NCI-H748 treated with DMSO at 0.1 percent for 48 hours (cell line): ENCODE measurements around the gene HTR2A.

Experiments
- DNase-seq: peaks from one replicate; lab custom pipeline; 2025; lab: John Stamatoyannopoulos, UW

Gene HTR2A

GRCh38 chr13:46868091-46868490, 28.8 kb downstream of the HTR2A start:
- no peak for DNase-seq

- no peak for DNase-seq
Observed at GRCh38 chr13:46866150-46866549, 30.7 kb downstream of the HTR2A start.

GRCh38 chr13:46864941-46865340, 31.9 kb downstream of the HTR2A start:
- DNase-seq, result no peak

GRCh38 chr13:46861959-46862358, 34.9 kb downstream of the HTR2A start:
- no peak for DNase-seq

GRCh38 chr13:46860722-46861121, 36.1 kb downstream of the HTR2A start:
- DNase-seq, result no peak

- DNase-seq, result no peak
Observed at GRCh38 chr13:46858776-46859175, 38.1 kb downstream of the HTR2A start.

GRCh38 chr13:46858163-46858562, 38.7 kb downstream of the HTR2A start:
- no peak for DNase-seq

- no peak for DNase-seq
Observed at GRCh38 chr13:46855664-46856063, 41.2 kb downstream of the HTR2A start.

GRCh38 chr13:46855166-46855565, 41.7 kb downstream of the HTR2A start:
- no peak for DNase-seq

- DNase-seq, result no peak
Observed at GRCh38 chr13:46852168-46852567, 44.7 kb downstream of the HTR2A start.

GRCh38 chr13:46850214-46850613, 46.6 kb downstream of the HTR2A start:
- no peak for DNase-seq

- no peak for DNase-seq
Observed at GRCh38 chr13:46846726-46847125, 50.1 kb downstream of the HTR2A start.

- no peak for DNase-seq
Observed at GRCh38 chr13:46845146-46845545, 51.7 kb downstream of the HTR2A start.

GRCh38 chr13:46844431-46844830, 52.4 kb downstream of the HTR2A start:
- DNase-seq, result no peak

- no peak for DNase-seq
Observed at GRCh38 chr13:46839399-46839798, 57.5 kb downstream of the HTR2A start.

GRCh38 chr13:46834657-46835056, 62.2 kb downstream of the HTR2A start:
- DNase-seq, result no peak

- DNase-seq, result peak; percentile 56
Observed at GRCh38 chr13:46831588-46832194, 65.2 kb downstream of the HTR2A start.

GRCh38 chr13:46830405-46831005, 66.3 kb downstream of the HTR2A start:
- no peak for DNase-seq

- no peak for DNase-seq
Observed at GRCh38 chr13:46822551-46822950, 74.3 kb downstream of the HTR2A start.

- no peak for DNase-seq
Observed at GRCh38 chr13:46817838-46818476, 78.9 kb downstream of the HTR2A start.

GRCh38 chr13:46817095-46817494, 79.8 kb downstream of the HTR2A start:
- DNase-seq, result no peak

GRCh38 chr13:46816371-46816770, 80.5 kb downstream of the HTR2A start:
- no peak for DNase-seq

- DNase-seq, result no peak
Observed at GRCh38 chr13:46812301-46812797, 84.5 kb downstream of the HTR2A start.
